ELR (cell line): ENCODE measurements around the gene CEP120.
"Not testable (repeated sequence)": the region's sequence is repeated elsewhere in the genome, so short reads cannot be mapped to it uniquely, and the experiment has no call there.

ENCODE experiments used
- DNase-seq: peaks from one replicate; pipeline ENCODE4 v3.0.0-alpha.2; 2015; ENCODE audit warnings: low read depth

CEP120 gene

DNA sequence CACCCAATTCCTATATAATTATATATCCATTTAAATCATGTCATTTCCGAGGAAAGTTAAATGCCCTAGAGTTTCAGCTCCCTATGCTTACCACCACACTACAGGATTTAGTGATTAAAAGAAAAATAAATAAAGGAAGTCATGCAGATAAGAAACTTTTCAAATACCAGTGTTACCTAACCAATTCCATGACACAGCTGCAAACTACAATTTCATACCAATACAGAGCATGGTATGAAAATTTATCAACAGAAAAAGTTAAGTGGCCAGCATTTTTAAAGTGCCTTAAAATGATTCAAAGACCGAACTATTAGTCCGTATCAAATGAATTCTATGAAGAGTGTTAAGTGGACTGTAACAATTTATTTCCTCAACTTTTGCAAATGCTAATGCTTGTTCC is 35.9 kb downstream of the CEP120 start:
- DNase-seq = no peak

DNA sequence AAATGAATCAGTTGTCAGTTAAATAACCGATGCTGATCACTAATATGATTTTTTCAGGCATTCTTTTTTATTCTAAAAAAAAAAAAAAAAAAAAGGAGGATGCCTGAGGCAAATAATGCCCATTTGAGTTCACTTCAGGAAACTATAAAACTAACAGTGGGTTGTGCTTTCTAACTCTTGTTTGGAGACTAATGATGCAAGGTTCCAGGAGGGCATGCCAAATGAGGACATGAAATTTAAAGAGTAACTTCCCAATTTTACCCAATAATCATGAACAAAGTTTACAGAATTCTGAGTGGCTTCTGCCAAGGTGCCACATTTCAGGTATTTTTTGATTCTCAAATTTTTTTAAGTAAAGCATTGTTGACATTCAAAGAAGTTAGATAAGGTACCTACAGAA is 41.0 kb downstream of the CEP120 start:
- DNase-seq = no peak

GRCh38 chr5:123371575-123372179 is 51.5 kb downstream of the CEP120 start:
- peak; percentile 55 for DNase-seq

DNA sequence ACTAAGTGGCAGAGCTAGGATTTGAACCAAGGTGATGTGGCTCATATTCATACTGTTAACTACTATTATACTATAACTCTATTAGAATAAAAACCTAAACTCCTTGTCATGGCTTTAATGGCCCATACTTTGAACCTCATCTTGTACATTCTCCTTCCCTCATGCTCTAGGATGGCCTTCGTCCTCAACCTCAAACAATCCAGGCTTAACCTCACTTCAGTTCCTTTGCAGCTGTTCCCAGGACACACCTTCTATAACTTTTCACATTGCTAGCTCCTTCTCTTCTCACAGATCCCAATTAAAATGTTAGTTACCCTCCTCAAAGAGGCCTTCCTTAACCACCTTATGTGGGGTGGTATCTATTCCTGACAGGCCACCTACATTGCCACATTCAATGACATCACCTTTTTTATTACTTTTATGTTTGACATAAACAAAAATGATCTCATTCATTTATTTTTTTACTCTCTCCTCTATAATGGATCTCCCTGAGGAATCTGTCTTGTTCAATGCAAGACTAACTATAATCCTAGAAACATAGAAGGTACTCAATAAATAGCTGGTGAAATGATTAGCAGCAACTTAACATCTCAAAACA is 53.7 kb downstream of the CEP120 start:
- DNase-seq = no peak

GRCh38 chr5:123367739-123368138 is 55.5 kb downstream of the CEP120 start:
- peak; percentile 27 for DNase-seq

GRCh38 chr5:123365156-123365555 is 58.0 kb downstream of the CEP120 start:
- DNase-seq = no peak

DNA sequence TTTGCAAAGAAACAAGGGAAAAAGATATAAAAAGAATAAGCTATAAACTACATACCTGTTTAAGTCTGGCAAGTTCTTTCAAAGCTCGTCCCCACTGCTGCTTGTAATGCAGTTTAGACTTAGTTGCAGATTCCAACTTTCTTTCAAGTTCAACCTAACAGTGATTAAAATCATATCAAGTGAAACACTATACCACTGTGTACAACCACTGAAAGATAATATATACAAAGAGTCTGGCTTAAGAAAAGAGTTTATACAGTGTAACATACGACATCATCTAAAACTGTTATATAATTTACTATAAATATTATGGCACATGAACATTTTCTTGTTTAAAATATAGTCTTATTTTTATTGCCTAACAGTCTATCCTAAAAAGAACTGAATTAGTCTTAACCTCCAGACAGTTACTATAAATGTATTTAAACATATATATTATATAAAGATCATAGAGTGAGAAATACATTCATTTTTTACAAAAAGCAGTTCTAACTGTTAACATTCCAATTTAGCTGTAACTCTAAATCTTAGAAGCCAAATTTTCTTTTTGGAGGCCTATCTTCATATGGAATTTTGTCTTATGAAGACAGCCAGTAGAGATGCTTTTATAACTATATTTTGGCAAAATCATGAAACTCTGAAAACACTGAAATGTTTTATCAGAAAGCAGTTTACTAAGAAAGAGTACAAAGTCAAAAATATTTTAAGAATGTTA is 58.6 kb downstream of the CEP120 start:
- no peak for DNase-seq

GRCh38 chr5:123360910-123361309 is 62.3 kb downstream of the CEP120 start:
- DNase-seq = no peak

GRCh38 chr5:123360201-123360571 is 63.0 kb downstream of the CEP120 start:
- DNase-seq = no peak

DNA sequence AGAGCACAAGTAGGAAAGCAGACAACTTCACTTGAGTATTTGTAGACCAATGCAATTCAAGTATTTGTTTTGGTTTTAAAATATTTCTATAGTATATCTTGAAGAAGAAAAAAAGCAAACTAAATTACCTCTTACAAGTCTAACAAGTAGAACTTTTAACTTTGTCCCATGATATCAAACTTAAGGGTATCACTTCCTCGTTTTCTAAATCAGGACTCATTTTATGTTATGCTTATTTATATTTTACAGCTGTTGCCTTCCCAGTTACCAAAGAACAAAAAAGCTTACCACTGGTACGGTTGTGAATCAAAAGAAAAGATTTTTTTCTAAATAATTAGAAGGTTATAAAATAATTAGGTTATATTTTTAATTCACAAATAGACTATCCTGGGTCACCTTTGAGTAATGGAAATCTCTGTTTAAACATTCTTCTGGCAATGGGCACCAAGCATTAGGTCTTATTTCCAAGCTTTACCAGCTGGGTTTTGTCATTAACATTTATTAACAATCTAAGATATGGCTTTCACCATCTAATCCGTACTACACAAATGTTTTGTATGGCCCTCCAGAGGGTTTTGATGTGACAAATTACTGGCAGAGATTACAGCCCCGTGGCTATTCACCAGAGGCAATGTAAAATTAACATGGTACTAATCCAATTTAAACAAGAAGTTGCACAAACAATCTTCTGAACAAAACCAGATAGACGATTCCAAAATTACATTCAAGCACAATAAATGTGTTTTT is 63.6 kb downstream of the CEP120 start:
- no peak for DNase-seq

DNA sequence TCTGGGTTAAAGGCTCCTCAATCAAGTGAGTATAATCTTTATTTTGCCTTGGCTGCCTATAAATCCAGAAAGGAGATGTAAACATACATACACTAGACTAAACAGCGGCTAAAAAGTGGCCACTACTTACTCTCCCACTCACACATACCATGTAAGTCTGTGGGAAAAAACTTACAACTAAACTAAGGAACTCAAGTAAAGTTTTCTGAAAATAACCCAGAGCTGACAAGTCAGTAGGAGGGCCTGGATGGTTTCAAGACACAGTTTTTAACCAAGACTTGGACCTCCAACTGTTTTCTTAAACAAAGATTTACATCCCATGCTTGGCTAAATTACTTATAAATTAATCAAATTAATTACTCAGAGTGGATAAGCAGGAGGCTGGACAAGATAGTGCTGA is 64.5 kb downstream of the CEP120 start:
- DNase-seq = no peak

- no peak for DNase-seq
Observed at GRCh38 chr5:123358304-123358703, 64.9 kb downstream of the CEP120 start.

DNA sequence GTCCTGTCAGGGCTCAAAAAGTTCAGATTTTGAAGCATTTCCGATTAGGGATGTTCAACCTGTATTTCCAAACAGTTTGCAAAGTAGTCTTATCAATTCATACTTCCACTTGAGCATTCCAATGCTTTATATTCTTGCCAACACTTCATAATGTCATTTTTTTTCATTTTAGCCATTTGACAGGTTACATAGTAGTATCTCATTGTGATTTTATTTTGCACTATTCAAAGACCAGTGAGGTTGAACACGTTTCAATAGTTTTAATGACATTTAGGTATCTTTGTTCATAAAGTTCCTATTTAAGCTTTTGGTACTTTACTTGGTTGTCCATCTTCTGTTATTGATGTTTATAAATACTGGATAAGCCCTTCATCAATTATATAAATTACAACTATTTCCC is 71.4 kb downstream of the CEP120 start:
- DNase-seq = no peak

- DNase-seq = no peak
Observed at GRCh38 chr5:123351240-123351639, 72.0 kb downstream of the CEP120 start.

GRCh38 chr5:123350742-123351141 is 72.5 kb downstream of the CEP120 start:
- no peak for DNase-seq

GRCh38 chr5:123344816-123345426 is 78.3 kb downstream of the CEP120 start:
- DNase-seq = peak; percentile 54

- DNase-seq = no peak
Observed at GRCh38 chr5:123340928-123341327, 82.3 kb downstream of the CEP120 start.

- not testable (repeated sequence) for DNase-seq
Observed at GRCh38 chr5:123308377-123308776, 114.8 kb downstream of the CEP120 start.

GRCh38 chr5:123305751-123306150 is 117.5 kb downstream of the CEP120 start:
- DNase-seq = no peak

DNA sequence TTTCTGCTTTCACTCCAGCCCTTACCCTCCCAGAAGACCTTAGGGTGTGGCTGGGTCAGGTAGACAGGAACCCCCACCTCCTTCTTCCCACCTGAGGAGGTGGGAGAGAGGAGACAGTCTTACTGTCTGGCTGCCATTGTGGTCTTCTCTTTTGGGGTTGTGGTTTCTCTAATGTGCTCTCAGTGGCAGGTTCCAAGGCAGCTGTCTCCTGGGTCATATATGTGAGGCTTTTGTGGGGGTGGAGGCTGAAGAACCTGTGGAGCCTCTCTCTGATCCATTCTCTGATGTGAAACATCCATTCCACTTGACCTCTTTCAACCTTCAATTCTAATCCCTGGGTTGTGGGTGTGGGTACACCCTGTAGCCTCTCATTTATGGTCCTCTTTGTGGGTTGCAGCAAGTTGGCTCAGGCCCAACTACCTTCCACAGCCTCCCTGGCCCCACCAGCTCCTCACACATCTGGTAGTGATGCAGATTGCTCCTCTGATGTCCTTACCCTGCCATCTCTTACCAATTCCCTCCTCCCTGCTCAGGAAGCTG is 118.4 kb downstream of the CEP120 start:
- no peak for DNase-seq

- no peak for DNase-seq
Observed at GRCh38 chr5:123303802-123304201, 119.4 kb downstream of the CEP120 start.

- DNase-seq = no peak
Observed at GRCh38 chr5:123300266-123300665, 122.9 kb downstream of the CEP120 start.
